ENCODE measurements around the gene RFTN1.

RFTN1 gene

DNA sequence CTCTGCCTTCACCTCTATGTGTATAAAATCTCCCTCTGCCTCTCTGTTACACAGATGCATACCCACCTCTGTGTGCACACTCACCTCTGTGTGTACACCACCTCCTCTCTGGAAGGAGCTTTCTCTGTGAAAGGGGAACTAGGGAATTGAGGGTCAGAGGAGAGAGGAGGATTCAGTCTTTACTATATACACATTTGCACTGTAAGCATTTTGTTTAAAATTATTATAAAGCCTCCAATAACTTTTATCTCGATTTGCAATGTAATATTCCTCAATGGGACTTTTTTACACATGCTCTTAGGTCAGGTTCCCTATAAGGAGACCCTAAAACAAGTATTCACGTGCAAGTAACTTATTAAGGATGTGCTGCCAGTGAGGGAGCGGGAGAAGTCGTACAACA, 166.0 kb downstream of the RFTN1 start:
- DNase-seq = no peak

DNA sequence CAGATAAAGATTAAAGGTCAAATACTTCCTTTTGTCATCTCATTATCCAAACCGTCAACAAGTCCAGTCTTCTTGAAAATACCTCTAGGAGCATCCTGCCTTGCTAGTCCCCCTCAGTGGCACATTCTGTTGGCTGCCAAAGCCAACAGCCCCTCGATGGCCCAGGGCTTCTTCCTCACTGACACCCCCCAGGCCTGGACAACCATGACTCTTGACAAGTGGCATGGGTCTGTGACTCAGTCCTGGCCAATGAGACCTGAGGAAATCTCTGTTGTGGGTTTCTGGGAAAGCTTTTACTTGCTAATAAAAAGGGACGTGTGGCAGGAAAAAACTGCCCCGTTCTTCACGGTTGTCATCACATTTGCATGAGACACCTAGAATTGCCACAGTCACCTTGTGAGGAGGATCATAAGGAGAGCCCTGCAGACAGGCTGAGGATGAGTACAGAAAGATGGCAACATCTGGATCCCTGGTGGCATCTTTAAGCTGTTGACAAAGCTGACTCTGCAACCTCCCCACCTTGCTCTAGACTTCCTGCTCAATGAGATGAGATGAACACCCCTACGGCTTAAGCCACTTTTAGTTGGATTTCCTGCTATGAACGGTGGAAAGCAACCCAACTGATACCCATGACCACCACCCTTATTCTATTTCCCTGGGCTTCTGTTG, 167.0 kb downstream of the RFTN1 start:
- no peak for DNase-seq

DNA sequence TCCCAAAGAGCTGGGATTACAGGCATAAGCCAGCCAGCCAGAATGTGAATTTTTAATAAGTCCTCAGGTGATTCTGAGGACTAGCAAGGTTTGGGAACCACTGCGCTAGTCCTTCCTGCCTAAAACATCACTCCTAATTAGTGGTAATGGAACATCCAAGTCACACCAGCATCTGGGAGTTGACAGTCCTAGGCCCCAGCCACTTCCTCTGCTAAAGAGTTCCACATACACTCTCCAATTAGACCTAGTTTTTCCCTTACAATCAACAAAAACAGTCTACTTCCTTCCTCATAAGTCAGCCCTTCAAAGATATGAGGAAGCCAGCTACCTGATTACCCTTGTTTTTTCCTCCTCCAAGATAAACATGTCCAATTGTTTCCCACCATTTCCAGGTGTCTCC, 170.4 kb downstream of the RFTN1 start:
- no peak for DNase-seq

DNA sequence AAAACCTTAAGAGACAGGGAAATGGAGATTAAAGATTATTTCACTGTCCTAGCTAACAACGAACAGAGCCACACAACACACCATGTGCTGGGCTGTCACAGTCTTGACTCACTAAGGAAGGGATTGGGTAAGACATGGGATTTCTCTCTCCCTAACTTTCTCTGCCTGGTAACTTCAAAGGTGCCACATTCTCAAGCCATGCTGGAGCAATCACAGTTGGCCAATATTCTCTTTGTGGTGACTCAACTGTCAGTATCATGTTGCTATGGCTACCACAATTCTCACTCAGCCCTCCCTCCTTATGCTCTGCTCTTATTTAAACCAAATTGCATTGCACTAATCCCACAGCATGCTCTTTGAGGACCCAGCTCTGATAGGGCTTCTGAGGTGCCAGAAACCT, 174.5 kb downstream of the RFTN1 start:
- peak in 1 of 5 donors; percentile 52 for DNase-seq

DNA sequence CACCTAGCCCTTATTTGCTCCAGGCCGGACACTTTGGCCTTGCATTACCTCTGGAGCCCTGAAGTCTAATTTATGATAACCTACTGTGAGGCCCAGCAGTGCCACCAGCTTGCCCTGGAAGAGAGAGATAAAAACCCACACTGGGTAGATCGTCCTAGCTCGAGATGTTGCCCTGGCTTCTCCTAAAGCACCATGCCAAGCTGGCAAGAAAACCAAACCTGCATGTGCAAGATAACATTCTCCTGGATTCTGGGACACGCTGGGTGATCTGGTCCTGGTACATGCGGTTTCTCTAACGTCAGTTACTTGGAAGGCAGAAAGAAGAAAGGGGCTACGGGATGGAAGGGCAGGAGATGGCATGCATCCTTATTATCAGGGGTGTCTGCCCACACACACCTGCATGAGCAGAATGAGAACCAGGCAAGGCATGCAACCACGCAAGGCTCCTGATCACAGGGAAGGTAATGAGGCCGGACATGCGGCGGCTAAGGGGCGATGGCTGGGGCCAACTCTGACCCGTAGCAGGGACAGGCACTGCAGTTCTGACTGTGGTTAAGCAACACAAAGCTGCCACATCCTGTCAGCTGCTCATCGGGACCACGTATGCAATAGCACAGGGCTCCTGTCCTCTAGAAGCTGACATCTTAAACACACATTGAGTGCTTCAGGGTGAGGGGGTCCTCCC, 175.5 kb downstream of the RFTN1 start:
- peak in 3 of 5 donors; percentile 23 to 80 (median 37) for DNase-seq

DNA sequence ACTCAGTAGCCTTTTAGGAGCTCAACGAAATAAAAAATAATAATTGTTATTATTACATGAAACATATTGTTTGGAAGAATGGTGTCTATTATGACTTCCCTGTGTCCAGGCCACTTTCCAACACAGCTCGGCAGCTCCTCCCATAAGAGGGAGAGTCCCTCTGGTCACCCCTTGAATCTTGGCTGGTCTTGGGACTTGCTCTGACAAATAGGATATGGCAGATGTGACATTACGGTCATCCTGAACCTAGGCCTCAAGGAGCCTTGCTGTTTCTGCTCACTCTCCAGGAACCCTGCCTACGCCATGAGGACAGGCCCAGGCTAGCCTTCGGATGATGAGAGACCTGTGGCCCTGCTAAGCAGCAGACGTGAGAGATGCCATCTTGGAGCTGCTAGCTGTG, 176.7 kb downstream of the RFTN1 start:
- no peak for DNase-seq

DNA sequence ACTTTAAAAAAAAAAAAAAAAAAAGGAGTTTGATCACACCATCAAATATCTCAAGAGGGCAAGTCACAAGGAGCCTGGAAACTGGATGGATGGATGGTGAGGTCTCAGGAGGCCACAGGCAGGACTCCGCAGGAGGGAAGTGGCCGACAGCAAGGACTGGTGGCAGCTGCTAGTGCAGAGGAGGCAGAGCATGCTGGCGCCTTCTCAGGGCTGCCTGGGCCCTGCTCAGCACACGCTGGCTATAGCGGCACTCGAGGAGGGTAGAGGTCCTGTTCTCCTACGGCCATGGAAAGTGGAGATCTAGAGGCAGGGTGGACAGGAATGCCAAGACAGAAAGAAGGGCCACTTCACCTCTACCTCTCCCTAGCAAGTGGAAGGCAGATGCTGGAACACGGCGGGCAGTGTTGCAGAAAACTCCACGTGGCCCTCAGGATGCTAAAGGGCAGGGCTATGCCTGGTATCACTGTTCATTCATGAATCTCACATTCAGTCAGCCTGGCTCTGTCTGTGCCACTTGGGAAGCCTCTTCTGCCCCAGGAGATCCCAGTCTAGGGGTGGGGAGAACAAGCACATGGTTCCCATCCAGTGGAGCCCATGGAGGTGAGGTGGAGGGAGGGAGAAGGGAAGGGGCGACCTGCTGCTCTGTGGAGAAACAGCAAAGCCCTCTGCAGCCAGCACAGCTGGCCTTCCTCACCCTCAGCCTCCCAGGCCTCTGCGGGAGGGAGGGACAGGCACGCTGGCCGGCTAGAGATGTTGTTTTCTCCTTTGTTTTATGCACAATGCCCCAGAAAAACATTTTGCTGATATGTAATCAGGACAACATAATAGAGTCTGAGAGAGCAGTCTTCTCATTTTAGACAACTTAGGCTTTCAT, 177.5 kb downstream of the RFTN1 start:
- no peak for DNase-seq

DNA sequence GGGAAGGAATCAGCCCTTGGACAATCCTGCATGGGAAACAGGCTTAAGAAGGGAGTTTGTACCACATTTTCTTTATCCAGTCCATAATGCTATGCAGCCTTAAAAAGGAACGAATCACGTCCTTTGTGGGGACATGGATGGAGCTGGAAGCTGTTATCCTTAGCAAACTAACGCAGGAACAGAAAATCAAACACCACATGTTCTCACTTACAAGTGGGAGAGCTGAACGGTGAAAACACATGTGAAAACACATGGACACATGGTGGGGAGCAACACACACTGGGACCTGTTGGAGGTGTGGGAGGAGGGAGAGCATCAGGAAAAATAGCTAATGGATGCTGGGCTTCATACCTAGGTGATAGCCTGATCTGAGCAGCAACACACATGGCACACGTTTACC, 178.2 kb downstream of the RFTN1 start:
- no peak for DNase-seq

DNA sequence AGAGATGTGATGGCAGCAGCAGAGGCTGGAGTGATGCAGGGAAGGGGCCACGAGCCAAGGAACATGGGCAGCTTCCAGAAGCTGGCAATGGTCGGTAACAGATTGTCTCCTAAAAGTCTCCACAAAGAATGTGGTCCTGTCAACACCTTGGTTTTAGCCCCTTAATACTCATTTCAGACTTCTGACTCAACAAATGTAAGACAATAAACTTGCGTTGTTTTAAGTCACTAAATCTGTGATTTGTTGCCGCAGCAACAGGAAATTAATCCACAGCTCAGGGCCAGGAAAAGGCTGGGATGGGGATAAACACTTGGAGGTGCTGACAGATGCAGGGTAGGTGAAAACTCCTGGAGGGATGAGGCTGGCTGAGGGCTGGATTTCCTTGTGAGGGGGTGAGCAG, 178.6 kb downstream of the RFTN1 start:
- DNase-seq = no peak

DNA sequence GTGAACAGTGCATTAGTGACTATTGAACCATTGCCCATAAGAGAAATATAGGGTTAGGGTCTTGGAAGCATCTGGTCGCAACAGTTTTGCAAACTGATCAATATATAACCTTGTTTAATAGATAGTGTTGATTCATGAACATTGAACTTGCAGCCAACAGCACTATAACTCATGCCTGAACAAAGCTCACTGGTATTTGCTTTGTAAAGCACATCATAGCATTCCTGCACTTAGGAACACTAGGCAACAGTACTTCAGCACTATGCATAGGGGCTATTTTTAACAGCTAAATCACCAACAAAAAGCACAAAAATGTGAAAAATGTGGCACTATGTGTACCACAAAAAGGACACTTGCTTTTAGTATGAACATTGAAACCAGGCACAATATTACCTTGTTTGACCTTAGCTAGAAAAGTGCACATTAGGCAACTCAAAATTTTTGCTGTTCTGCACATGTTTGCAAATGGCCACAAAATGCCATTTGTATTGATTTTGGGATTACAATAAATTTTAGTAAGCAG, 180.5 kb downstream of the RFTN1 start:
- no peak for DNase-seq

DNA sequence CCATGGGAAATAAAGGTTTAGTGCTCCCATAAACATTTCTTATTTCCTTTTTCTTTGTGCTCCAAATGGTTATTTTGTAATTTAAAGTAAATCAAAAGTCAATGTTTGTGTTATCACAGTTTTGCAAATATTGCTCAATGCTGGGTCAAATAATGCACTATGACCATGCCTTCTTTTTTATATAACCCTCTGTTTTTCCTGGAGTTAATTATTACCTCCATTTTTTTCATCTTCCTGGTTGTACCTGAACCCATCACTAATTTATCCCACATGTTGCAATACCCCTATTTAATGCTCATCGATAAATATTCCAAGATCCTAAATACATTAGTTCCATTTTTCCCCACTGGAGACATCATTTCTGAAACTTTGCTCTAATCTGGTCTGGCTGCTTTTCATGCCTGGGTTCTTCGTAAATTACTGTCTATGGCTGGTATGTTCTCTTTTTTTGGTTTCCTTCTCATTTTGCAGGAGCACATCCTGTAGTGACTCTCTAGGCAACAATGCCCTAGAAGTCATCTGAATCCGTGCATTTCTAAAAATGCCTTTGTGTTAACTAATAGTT, 182.1 kb downstream of the RFTN1 start:
- no peak for DNase-seq

DNA sequence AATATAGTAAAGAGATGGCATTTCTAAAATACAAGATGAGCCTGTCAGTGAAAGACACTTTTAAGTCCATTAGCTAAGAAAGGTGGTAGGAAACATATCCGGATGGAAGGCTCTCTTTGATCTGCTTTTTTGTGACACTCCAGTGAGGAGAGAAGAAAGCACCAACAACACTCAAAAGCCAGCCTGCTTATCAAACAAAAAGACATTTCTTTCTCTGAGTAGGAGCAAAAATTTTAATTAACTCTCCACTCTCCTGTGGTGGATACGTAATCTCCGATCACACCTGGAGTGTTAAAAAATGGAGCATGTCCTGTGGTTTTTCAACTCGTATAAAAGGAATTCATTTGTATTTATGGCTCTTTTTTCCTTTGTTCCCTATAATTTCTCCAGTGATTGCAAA, 183.1 kb downstream of the RFTN1 start:
- DNase-seq = no peak

DNA sequence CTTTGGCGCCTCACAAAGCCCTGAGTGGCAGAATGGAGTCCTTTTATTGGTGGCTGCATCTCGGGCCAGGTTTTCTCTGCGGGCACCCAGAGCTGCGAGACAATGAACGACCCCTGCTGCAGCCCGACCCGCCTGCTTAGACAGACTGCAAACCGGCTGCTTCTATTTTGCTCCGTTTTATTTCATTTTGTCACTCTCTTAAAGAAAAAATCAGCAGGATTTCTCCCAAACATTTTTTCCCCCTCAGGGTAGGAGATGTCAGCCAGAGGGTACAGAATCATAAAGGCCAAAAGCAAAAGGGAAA, 183.7 kb downstream of the RFTN1 start:
- no peak for DNase-seq

DNA sequence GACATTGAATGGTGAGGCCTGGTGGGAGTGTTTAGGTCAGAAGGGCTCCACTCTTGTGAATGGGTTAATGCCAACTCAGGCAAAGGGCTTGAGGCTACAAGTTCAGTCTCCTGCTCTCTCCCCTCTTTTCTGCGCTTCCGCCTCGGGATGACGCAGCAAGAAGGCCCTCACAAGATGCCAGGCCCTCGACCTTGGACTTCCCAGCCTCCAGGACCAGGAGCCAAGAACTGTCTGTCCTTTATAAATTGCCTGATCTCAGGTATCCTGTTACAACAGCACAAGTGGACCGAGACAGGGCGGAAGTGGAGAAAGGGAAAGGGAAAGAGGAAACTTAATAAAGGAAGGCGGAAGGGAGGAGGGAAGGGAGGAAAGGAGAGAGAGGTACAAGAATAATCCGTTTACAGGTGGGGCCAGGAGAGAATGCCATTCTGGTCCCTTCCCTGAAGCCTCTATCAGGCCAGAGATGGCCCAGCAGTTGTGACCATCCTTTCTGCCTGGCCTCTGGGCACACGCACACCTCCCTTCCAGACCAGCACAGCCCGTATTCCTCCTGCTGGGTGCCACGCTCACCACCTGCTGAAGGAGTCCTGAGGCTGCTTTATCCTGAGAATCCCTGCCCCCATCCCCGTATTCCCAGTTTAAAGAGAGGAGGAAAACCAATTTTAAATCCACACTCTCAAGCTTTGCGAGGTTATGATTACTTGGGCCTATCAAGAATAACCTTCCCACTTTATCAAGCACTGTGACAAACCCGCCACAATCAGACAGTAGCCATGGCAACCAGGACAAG, 184.3 kb downstream of the RFTN1 start:
- DNase-seq = no peak

DNA sequence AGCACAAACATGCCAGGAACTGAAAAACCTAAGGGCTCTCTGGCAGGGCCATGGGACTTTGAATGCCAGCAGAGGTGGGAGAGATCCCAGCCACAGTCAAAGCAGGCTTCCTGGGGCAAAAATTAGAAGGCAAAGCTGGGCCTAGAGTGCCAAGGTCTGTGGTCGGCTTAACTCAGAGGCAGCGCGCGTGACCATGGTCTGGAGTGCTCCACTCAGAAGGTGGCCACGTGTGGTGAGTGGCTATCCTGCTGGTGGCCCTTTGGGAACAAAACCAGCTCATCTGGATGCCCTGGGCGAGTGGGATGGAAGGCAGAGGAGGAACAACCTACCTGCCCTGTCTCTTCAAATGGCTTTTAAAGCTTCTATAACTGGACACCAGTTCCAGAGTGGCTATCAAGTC, 185.4 kb downstream of the RFTN1 start:
- no peak for DNase-seq

DNA sequence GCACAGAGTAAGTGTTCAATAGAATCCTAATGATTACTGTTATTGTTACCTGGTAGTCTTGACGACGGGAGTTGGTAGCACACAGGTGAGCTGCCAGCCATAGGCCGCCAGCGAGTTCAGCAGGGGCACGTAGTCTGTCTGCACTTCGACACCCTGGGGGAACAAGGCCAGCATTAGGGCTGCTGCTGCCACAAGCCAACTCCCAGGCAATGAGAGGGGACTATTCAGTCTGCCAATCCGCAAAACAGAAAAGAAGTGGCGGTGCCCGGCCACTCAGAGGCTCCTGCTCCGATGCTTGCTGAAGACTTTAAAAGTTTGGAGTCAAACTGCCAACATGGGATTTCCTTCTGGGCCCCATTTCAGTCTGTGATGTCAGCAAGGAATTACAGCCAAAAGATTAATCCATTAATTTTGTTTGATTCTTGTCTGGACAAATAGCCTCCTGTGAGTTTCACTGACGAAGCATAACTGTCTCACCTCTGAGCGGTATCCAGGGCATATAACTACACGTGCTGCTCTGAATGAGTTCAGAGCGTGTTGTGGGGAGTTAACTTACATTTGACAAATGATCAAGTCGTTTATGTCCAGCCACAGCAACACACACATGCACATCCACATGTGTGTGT, 186.7 kb downstream of the RFTN1 start:
- DNase-seq = no peak

DNA sequence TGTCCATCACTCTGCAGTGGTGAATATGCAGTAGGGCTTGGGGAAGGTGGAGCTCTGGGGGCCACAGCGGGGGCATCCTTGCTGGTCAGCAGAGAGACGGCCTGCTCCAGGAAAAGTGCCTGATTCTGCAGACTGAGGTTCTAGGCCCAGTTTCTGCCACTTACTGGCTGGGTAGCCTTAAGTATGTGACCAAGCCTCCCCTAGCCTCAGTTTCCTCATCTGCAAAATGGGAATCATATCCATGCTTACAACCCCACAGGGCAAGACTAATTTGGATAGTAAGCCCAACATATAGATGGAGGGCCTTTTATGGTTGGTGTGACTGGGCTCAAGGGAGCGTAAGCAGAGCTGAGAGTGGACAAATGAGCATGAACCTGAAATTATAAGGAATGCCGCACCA, 187.6 kb downstream of the RFTN1 start:
- no peak for DNase-seq

DNA sequence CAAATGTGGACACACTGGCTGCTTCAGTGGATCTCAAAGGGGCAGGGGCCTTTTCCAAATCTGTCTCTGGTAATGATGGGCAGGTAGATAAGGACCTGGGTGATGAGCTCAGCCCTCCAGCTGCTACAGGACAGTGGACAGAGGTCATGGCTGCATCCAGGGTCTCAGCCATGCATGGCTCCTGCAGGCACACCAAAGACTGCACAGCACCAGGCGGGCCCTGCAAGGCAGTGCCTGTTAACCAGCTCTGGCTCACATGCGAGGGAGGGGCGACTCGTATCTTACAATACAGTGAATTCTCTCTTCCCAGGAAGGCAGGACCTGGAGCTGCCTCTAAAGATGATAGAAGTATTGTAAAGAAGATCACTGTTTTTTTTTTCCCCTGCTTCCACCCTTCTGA, 189.8 kb downstream of the RFTN1 start:
- no peak for DNase-seq

DNA sequence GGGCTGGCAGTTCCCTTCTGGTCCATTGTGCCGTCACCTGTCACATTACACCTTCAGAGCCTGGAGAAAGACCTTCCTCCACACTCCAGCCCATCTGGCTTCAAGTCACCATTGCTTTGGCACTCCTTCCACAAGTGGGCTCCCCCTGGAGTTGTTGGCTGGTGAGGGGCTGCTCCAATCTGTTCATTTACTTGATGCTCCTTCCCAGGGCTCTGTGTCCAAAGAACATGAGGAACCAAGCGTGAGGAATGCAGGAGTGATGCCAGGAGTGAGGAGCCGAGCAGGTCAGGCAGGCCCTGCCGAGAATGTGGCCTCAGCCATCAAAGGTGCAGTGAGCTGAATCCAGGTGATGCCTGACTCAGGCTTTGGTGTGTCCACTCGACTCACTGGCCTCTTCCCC, 191.3 kb downstream of the RFTN1 start:
- DNase-seq = no peak

DNA sequence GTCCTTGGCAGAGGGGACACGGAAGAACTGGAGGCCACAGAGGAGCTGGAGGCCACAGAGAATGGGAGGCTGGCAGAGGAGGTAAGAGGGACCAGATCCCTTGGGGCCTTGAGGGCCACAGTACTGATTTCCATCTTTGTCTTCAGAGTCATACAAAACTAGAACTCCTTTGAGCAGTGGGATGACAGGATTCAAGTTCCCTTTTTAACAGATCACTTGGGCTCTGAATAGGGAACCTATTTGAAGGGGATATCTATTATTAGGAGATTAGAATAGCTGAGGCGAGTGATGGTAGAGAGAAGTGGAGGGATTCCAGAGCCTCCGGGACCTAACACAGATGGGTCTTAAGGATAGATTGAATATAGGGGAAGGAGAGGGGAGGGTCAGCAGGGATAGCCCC, 192.8 kb downstream of the RFTN1 start:
- DNase-seq = no peak

DNA sequence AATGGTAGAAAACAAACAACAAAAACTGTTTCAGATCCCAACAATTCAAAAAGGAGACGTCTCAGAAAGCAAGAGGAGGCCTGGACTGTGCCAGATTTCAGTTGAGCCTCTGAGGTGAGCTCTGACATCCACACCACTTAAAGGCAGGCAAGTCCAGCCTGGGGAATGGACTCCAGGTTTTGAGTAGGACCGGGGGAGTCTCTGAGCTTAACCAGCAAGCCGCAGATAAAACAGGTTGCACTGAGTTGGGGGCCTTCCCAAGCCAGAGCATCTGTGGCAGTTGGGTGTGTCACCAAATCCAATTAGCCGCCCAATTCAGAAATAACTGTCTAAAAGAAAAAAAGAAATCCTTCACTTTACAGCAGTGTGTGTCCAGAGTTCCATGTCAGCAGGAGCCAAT, 193.8 kb downstream of the RFTN1 start:
- no peak for DNase-seq

DNA sequence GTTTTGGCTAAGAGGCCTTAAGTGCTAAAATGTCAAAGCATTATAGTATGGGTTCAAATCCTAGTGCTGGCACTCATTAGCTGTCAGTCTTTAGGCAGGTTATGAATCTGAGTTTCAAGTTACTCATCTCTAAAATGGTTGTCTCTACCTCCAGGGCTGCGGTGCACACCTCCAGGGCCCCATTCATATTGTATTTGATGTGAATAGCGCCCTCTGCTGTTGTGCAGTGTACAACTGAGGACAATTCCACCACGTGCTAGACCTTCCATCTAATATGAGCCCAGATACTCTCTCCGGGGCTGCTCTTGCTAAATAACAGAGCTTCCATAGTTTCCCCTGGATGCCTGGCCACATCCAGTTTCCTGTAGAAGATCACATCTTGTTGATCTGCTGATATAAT, 194.2 kb downstream of the RFTN1 start:
- DNase-seq = peak; percentile 56 to 89 (median 74)
